CD4-positive, alpha-beta T cell treated with Interleukin-6 at 100 ng/mL for 8 hours (primary cell): ENCODE measurements around the gene TRIM40.

Experiments used
- DNase-seq: peaks from one replicate; pipeline ENCODE4 v3.0.0-alpha.2; 2020; ENCODE audit warnings: mixed read lengths, low spot score

Gene TRIM40

DNA sequence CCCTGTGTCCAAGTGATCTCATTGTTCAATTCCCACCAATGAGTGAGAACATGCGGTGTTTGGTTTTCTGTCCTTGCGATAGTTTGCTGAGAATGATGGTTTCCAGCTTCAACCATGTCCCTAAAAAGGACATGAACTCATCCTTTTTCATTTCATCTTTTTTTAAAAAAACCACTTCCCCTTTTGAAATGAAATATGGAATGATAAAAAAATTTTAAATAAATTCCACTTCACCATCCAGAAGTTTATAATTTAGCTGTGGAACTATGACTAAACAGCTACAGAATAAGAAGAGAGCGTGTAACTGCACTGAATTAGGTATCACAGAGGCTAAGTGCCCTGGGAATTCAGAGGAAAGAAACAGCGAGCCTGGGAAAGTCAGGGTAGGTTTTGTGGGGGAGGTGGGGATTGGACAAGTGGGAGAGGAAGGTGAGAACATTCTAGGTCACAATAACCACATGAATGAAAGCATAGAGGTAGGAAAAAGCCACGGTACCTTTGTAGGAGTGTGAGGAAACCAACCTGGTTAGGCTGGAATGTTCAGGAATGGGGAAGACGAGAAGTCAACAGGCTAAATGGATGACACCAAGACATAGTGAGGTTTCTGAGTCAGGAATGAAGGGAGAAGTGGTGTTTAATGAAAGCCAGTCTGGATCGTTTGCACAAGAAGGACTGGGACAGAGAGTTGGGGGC is 14.1 kb downstream of the TRIM40 start:
- DNase-seq = no peak

- DNase-seq = no peak
Observed at GRCh38 chr6:30150671-30151395, 14.9 kb downstream of the TRIM40 start.

DNA sequence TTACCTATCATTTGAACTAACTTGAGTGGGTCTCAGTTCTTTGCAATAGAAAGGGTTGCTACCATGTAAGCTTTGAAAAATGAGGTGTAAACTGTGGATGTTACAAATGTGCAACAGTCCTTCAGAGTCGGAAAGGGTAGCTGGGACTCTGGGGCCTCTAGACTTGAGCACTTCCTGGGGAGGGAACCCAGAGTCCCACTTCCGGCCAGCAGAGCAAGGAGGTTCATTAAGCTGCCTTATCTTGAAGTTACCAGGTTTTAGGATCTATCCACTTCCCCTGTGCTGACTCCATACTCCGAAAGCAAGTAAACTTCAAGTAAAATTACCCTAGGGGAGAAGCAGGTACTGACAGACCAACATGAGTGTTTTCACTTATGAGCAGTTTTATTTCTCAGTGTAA is 15.6 kb downstream of the TRIM40 start:
- no peak for DNase-seq

- no peak for DNase-seq
Observed at GRCh38 chr6:30152016-30152673, 16.2 kb downstream of the TRIM40 start.

- DNase-seq = no peak
Observed at GRCh38 chr6:30152910-30153610, 17.1 kb downstream of the TRIM40 start.

DNA sequence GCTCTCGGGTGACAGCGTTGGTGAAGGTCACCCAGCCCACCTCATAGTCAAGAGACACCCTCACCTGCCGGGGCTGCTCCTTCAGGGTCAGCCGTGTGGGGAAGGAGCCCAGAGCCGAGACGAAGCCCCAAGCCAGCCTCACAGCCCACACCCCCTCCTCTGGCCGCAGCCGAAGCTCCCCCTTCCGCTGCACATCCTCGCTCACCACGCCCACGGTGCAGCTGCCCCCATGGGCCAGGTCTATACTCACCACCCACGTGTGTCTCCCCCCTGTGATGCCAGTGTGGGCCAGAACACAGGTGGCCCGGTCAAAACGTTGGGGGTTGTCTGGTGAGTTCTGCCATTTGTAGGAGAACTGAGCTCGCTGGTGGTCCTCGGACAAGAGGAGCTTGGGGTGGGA is 18.1 kb downstream of the TRIM40 start:
- no peak for DNase-seq

- DNase-seq = no peak
Observed at GRCh38 chr6:30154709-30155519, 19.0 kb downstream of the TRIM40 start.

- DNase-seq = no peak
Observed at GRCh38 chr6:30155520-30156261, 19.8 kb downstream of the TRIM40 start.

- DNase-seq = no peak
Observed at GRCh38 chr6:30156262-30156599, 20.3 kb downstream of the TRIM40 start.

DNA sequence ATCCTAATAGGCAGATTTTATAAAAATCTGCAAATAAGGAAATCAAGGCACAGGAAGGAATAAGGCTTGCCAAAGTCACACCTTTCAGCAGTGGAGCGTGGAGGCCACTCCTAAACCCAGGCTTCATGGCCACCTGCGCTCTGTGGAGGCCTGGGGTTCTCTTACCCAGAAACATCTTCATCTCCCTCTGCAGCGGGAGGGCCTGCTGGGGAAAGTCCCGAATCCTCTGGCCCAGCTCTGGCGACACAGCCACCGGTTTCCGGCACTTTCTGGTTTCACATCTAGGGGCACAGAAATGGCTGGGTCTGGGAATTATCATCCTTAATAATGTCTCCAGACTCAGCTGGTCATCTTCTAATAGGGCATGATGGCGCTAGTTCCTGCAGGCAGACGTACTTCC is 20.8 kb downstream of the TRIM40 start:
- DNase-seq = no peak

DNA sequence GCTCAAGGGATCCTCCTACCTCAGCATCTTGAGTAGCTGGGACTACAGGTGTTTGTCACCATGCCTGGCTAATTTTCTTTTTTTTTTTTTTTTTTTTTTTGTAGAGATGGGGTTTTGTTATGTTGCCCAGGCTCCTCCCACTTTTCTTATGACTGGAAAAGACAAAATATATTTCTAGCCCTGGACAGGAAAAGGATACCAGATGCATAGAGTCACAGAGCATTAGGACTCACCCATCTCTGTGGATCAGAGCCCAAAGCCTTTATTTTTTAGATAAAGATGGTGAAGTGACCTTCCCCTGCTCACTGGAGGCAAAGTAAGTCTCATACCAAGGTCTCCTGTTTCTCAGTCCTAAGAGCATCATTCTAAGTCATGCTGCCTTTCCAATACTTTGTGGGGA is 21.6 kb downstream of the TRIM40 start:
- no peak for DNase-seq

- DNase-seq = no peak
Observed at GRCh38 chr6:30157999-30158398, 22.1 kb downstream of the TRIM40 start.

GRCh38 chr6:30158475-30159040 is 22.6 kb downstream of the TRIM40 start:
- no peak for DNase-seq

- no peak for DNase-seq
Observed at GRCh38 chr6:30160008-30160784, 24.3 kb downstream of the TRIM40 start.

- DNase-seq = no peak
Observed at GRCh38 chr6:30160785-30161531, 25.0 kb downstream of the TRIM40 start, which contains the start of gene TRIM10. TSS of gene TRIM10 (minus strand) at chr6:30161211. CDS start at chr6:30160858, 353 bp downstream.

DNA sequence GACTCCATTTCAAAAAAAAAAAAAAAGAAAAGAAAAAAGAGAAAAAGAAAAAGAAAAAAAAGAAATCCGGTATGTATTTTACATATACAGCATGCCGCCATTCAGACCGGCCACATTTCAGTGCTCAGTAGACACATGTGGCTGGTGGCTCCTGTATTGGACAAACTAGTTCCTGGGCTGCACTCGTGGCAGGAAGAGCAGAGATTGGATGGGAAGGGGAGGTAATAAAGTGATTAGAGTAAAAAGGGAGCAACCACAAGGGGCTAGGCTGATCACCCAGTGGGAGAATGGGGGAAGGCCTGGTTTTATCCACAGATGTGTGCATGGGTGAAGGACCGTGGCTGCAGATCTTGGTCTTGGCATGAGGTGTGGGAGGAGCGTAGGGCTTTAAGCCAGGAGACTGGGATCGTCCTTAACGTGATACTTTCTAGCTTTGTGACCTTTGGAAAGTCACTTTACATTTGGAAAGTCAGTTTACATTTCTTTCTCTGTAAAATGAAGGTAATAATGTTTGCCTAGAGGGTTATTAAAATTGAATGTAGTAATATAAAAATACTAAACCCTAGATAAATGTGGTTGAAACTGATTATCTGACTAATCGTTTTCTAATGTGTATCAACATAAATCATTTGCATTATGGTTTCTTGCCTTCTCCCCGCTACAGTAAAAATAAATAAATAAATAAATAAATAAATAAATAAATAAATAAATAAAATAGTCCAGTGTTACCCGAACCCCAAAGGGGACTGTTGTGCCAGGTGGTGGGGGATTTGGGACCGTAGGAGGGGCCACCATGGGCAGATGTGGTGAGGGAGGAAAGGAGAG is 26.5 kb downstream of the TRIM40 start:
- DNase-seq = no peak

GRCh38 chr6:30163090-30163917 is 27.4 kb downstream of the TRIM40 start, which contains the start of gene TRIM15:
TSS of gene TRIM15 (plus strand) at chr6:30163546. CDS start at chr6:30163685, 139 bp downstream.
- no peak for DNase-seq
